SK-N-SH (cell line): ENCODE data around the gene SIPA1. TPM values are rescaled to one million over a fixed set of nuclear protein-coding genes. Genes with fewer than 3 reads are reported as not detected.

Source experiments
- CTCF ChIA-PET: fragments of 300-600, 350-600 bp; formaldehyde crosslinking; extraction: SDS; loops from one replicate; lab custom pipeline; 2021; lab: Yijun Ruan, JAX
- POLR2A ChIA-PET: fragments of 350-600 bp; sonication (Branson Sonifier 250); formaldehyde crosslinking; extraction: SDS; loops from one replicate; lab custom pipeline; 2020; ENCODE audit warnings: antibody characterized with exemption, inconsistent platforms; lab: Yijun Ruan, JAX
- DNase-seq: peaks from one replicate; pipeline ENCODE4 v3.0.0; 2012
- H2AFZ ChIP-seq: fragments of 200-600 bp; sonication (generic); 2 replicates; pipeline ENCODE4 v1.8.1; 2016; ENCODE audit warnings: antibody characterized with exemption, mild to moderate bottlenecking, low read depth
- H3F3A ChIP-seq: fragments of 200-600 bp; sonication (generic); replicated peaks from 2 replicates; pipeline ENCODE3; 2016; ENCODE audit warnings: antibody characterized with exemption, mild to moderate bottlenecking; ENCODE audit not compliant: insufficient read depth
- H3K27ac ChIP-seq, 2 experiments: fragments of 200-500 bp in 1 of 2; fragments of 200-600 bp in 1 of 2; sonication (Bioruptor generic) in 1 of 2; sonication (generic), shearing (Covaris generic) in 1 of 2; 2 replicates each; pipeline versions ENCODE4 v1.5.1 to v1.6.1; 2014 to 2016; ENCODE audit warnings: low read depth in 2 of 2, inconsistent platforms in 1 of 2, low read length in 1 of 2, mild to moderate bottlenecking in 1 of 2, mixed read lengths in 1 of 2
- H3K27me3 ChIP-seq: fragments of 200-600 bp; sonication (generic), shearing (Covaris generic); 2 replicates; pipeline ENCODE4 v1.6.1; 2016; ENCODE audit warnings: mixed run types; ENCODE audit not compliant: insufficient read depth
- H3K36me3 ChIP-seq, 2 experiments: fragments of 200-500 bp in 1 of 2; fragments of 200-600 bp in 1 of 2; sonication (Bioruptor generic) in 1 of 2; sonication (generic) in 1 of 2; replicated peaks in 1 of 2; 2 replicates each; pipeline versions ENCODE3 to v1.5.1; 2014 to 2016; ENCODE audit warnings: low read length in 1 of 2, mild to moderate bottlenecking in 1 of 2; ENCODE audit not compliant: insufficient read depth in 2 of 2, control insufficient read depth in 1 of 2
- H3K4me1 ChIP-seq, 2 experiments: fragments of 200-500 bp in 1 of 2; fragments of 200-600 bp in 1 of 2; sonication (Bioruptor generic) in 1 of 2; sonication (generic), shearing (Covaris generic) in 1 of 2; 2 replicates each; pipeline versions ENCODE4 v1.5.1 to v1.6.1; 2014 to 2016; ENCODE audit warnings: low read depth in 1 of 2, low read length in 1 of 2, mixed run types in 1 of 2; ENCODE audit not compliant: insufficient read depth in 2 of 2, control insufficient read depth in 1 of 2
- H3K4me2 ChIP-seq: fragments of 200-600 bp; sonication (generic), shearing (Covaris generic); 2 replicates; pipeline ENCODE4 v1.6.1; 2017; ENCODE audit warnings: mixed run types
- H3K4me3 ChIP-seq, 2 experiments: fragments of 200-500 bp in 1 of 2; fragments of 200-600 bp in 1 of 2; sonication (Bioruptor generic) in 1 of 2; sonication (generic), shearing (Covaris generic) in 1 of 2; 2 replicates each; pipeline versions ENCODE4 v1.5.1 to v1.8.1; 2014 to 2016; ENCODE audit warnings: low read depth in 2 of 2, inconsistent platforms in 1 of 2, low read length in 1 of 2, mild to moderate bottlenecking in 1 of 2, mixed read lengths in 1 of 2, moderate library complexity in 1 of 2
- H3K79me2 ChIP-seq: fragments of 200-600 bp; sonication (generic); 2 replicates; pipeline ENCODE4 v1.8.1; 2017; ENCODE audit warnings: mild to moderate bottlenecking; ENCODE audit not compliant: insufficient read depth
- H3K9ac ChIP-seq: fragments of 200-600 bp; sonication (generic); 2 replicates; pipeline ENCODE4 v1.6.1; 2017; ENCODE audit warnings: mixed run types
- H3K9me2 ChIP-seq: fragments of 200-600 bp; sonication (generic); 2 replicates; pipeline ENCODE4 v1.6.1; 2017; ENCODE audit warnings: mixed run types
- H3K9me3 ChIP-seq: fragments of 200-600 bp; sonication (generic); 2 replicates; pipeline ENCODE4 v1.6.1; 2017; ENCODE audit warnings: mixed run types, mild to moderate bottlenecking, moderate library complexity
- H4K20me1 ChIP-seq: fragments of 200-600 bp; sonication (generic); 2 replicates; pipeline ENCODE4 v1.6.1; 2017; ENCODE audit warnings: mild to moderate bottlenecking, mixed run types; ENCODE audit not compliant: insufficient read depth
- CHD2 ChIP-seq: fragments of 150-350 bp; IDR thresholded peaks from 2 replicates; pipeline ENCODE4 v1.6.1; 2018; ENCODE audit warnings: low read length; ENCODE audit not compliant: partially characterized antibody
- FOSL2 ChIP-seq: IDR thresholded peaks from 2 replicates; pipeline ENCODE4 v1.4.0; 2012; ENCODE audit warnings: low read depth, mild to moderate bottlenecking, moderate library complexity, borderline replicate concordance
- FOXJ3 ChIP-seq: sonication (generic); formaldehyde crosslinking; IDR thresholded peaks from 2 replicates; pipeline ENCODE4 v1.5.1; 2020; ENCODE audit warnings: mild to moderate bottlenecking, missing genetic modification reagents
- GABPA ChIP-seq: IDR thresholded peaks from 2 replicates; pipeline ENCODE4 v1.4.0; 2012; ENCODE audit warnings: low read depth, mild to moderate bottlenecking
- GATA2 ChIP-seq: sonication (generic); formaldehyde crosslinking; IDR thresholded peaks from 2 replicates; pipeline ENCODE4 v1.5.0; 2020; ENCODE audit warnings: mild to moderate bottlenecking, missing genetic modification reagents
- NFIC ChIP-seq: IDR thresholded peaks from 2 replicates; pipeline ENCODE4 v1.4.0; 2012; ENCODE audit warnings: borderline replicate concordance
- POLR2AphosphoS5 ChIP-seq: IDR thresholded peaks from 2 replicates; pipeline ENCODE4 v1.6.1; 2012; ENCODE audit warnings: low read depth, low read length
- RAD21 ChIP-seq: IDR thresholded peaks from 2 replicates; pipeline ENCODE4 v1.6.1; 2012; ENCODE audit warnings: mild to moderate bottlenecking, low read length
- RFX5 ChIP-seq: IDR thresholded peaks from 2 replicates; pipeline ENCODE4 v1.6.1; 2012; ENCODE audit warnings: mild to moderate bottlenecking, improper control_type of control experiment, low read length
- RXRA ChIP-seq: IDR thresholded peaks from 2 replicates; pipeline ENCODE4 v1.4.0; 2012; ENCODE audit warnings: low read depth, mild to moderate bottlenecking, borderline replicate concordance
- SIN3A ChIP-seq: IDR thresholded peaks from 2 replicates; pipeline ENCODE4 v1.6.1; 2012; ENCODE audit warnings: low read depth, mild to moderate bottlenecking, low read length, moderate library complexity, borderline replicate concordance
- SMC3 ChIP-seq: IDR thresholded peaks from 2 replicates; pipeline ENCODE4 v1.6.1; 2012; ENCODE audit warnings: low read depth, low read length, improper control_type of control experiment
- TCF12 ChIP-seq: IDR thresholded peaks from 2 replicates; pipeline ENCODE4 v1.4.0; 2012
- TEAD4 ChIP-seq: IDR thresholded peaks from 2 replicates; pipeline ENCODE4 v1.4.0; 2012; ENCODE audit warnings: mild to moderate bottlenecking, borderline replicate concordance; ENCODE audit not compliant: insufficient read depth
- YY1 ChIP-seq: IDR thresholded peaks from 2 replicates; pipeline ENCODE4 v1.4.0; 2012; ENCODE audit warnings: low read depth, mild to moderate bottlenecking
- WGBS: methylation state at CpG from one replicate; pipeline ENCODE4 v1.1.6; 2017; ENCODE audit warnings: low lambda C conversion rate; 5-methylcytosine and 5-hydroxymethylcytosine counted together
- polyA plus RNA-seq, 3 experiments: library from polyadenylated mRNA; depleted of rRNA; stranded (reverse); fragments of >200 nt; gene quantifications; 2 replicates each; pipeline ENCODE4 v1.2.3, GENCODE V29; 2012
- TF ChIP-seq, protein P1 (sequence below): IDR thresholded peaks from 2 replicates; pipeline ENCODE4 v1.6.1; 2012; ENCODE audit warnings: mild to moderate bottlenecking, low read depth, low read length, moderate library complexity
- TF ChIP-seq, protein P2 (sequence below): IDR thresholded peaks from 2 replicates; pipeline ENCODE4 v1.4.0; 2012; ENCODE audit warnings: low read depth
- TF ChIP-seq, protein P3 (sequence below): IDR thresholded peaks from 2 replicates; pipeline ENCODE4; 2012

The SIPA1 gene
- polyA plus RNA-seq, 1 of the 3 experiments (the other 2 are of a cell fraction), result 18.7 TPM

DNA sequence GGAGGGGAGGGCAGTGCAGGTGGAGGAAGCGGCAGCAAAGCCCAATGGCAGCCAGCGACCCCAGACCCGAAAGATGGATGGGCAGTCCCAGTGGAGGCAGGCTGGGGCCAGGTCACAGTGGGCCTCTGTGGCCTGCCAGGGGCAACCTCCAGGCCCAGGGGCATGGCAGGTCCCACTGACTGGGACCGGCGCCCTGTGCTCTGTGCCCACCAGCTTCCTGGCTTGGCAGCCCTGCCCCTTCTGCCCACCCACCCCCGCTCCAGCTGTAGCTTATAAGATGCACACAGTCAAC is 38.0 kb upstream of the SIPA1 start:
- H3K4me2 ChIP-seq, result no peak overlapping the region
- no peaks in the 10 kb centered on the region for H3K27me3 ChIP-seq
- CTCF ChIA-PET, result interaction anchor here (1.1 to 1.3 kb wide), 3 partner anchors 10 to 59 kb away, joined by 3 to 9 read pairs (median 3); no protein-coding TSS in a partner anchor
- WGBS, result 100% methylated on average over 6 of the region's 6 CpGs
- H3K9ac ChIP-seq, result no peak overlapping the region
- H3K9me2 ChIP-seq, result no peaks in the 10 kb centered on the region
- H3K4me3 ChIP-seq, result no peak overlapping the region
- H3K4me1 ChIP-seq, result no peaks in the 10 kb centered on the region; a peak in 1 of 4 replicates
- H3K9me3 ChIP-seq, result no peaks in the 10 kb centered on the region
- DNase-seq, result no peak
- TF ChIP-seq RAD21, result no peak
- TF ChIP-seq RFX5, result no peak
- TF ChIP-seq GATA2 (CRISPR knock-in tag), result no peak
- no peak for TF ChIP-seq NFIC
- TF ChIP-seq RXRA, result no peak
- TF ChIP-seq, protein P1, sequence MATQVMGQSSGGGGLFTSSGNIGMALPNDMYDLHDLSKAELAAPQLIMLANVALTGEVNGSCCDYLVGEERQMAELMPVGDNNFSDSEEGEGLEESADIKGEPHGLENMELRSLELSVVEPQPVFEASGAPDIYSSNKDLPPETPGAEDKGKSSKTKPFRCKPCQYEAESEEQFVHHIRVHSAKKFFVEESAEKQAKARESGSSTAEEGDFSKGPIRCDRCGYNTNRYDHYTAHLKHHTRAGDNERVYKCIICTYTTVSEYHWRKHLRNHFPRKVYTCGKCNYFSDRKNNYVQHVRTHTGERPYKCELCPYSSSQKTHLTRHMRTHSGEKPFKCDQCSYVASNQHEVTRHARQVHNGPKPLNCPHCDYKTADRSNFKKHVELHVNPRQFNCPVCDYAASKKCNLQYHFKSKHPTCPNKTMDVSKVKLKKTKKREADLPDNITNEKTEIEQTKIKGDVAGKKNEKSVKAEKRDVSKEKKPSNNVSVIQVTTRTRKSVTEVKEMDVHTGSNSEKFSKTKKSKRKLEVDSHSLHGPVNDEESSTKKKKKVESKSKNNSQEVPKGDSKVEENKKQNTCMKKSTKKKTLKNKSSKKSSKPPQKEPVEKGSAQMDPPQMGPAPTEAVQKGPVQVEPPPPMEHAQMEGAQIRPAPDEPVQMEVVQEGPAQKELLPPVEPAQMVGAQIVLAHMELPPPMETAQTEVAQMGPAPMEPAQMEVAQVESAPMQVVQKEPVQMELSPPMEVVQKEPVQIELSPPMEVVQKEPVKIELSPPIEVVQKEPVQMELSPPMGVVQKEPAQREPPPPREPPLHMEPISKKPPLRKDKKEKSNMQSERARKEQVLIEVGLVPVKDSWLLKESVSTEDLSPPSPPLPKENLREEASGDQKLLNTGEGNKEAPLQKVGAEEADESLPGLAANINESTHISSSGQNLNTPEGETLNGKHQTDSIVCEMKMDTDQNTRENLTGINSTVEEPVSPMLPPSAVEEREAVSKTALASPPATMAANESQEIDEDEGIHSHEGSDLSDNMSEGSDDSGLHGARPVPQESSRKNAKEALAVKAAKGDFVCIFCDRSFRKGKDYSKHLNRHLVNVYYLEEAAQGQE, result no peak
- no peak for TF ChIP-seq SMC3
- no peak for TF ChIP-seq TEAD4
- TF ChIP-seq FOSL2, result no peak
- TF ChIP-seq GABPA, result no peak
- TF ChIP-seq SIN3A, result no peak
- TF ChIP-seq, protein P2, sequence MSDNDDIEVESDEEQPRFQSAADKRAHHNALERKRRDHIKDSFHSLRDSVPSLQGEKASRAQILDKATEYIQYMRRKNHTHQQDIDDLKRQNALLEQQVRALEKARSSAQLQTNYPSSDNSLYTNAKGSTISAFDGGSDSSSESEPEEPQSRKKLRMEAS, result no peak
- no peak for TF ChIP-seq YY1
- no peak for TF ChIP-seq CHD2
- TF ChIP-seq POLR2AphosphoS5, result no peak
- no peak for TF ChIP-seq TCF12
- TF ChIP-seq, protein P3, sequence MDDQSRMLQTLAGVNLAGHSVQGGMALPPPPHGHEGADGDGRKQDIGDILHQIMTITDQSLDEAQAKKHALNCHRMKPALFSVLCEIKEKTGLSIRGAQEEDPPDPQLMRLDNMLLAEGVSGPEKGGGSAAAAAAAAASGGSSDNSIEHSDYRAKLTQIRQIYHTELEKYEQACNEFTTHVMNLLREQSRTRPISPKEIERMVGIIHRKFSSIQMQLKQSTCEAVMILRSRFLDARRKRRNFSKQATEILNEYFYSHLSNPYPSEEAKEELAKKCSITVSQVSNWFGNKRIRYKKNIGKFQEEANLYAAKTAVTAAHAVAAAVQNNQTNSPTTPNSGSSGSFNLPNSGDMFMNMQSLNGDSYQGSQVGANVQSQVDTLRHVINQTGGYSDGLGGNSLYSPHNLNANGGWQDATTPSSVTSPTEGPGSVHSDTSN, result no peak
- TF ChIP-seq FOXJ3 (CRISPR knock-in tag), result no peak
- TF ChIP-seq, all 33 proteins: peak for 0
- POLR2A ChIA-PET, result interaction anchor here (0.8 kb wide), 1 partner anchor 15 kb away, joined by 3 read pairs; the partner anchor contains the start of gene PCNX3
- no peak overlapping the region for H2AFZ ChIP-seq
- peaks cover 3% of the 10 kb centered on the region for H3F3A ChIP-seq
- peaks cover 23 to 35% of the 10 kb centered on the region in 2 experiments for H3K36me3 ChIP-seq
- H3K27ac ChIP-seq, result no peak overlapping the region
- no peaks in the 10 kb centered on the region for H3K79me2 ChIP-seq
- no peaks in the 10 kb centered on the region for H4K20me1 ChIP-seq
